SW 1271 (cell line): ENCODE data around the gene SSBP2.

Experiments used
- DNase-seq, 2 experiments: peaks; one replicate each; lab custom pipeline; 2025; lab: John Stamatoyannopoulos, UW

The SSBP2 gene

DNA sequence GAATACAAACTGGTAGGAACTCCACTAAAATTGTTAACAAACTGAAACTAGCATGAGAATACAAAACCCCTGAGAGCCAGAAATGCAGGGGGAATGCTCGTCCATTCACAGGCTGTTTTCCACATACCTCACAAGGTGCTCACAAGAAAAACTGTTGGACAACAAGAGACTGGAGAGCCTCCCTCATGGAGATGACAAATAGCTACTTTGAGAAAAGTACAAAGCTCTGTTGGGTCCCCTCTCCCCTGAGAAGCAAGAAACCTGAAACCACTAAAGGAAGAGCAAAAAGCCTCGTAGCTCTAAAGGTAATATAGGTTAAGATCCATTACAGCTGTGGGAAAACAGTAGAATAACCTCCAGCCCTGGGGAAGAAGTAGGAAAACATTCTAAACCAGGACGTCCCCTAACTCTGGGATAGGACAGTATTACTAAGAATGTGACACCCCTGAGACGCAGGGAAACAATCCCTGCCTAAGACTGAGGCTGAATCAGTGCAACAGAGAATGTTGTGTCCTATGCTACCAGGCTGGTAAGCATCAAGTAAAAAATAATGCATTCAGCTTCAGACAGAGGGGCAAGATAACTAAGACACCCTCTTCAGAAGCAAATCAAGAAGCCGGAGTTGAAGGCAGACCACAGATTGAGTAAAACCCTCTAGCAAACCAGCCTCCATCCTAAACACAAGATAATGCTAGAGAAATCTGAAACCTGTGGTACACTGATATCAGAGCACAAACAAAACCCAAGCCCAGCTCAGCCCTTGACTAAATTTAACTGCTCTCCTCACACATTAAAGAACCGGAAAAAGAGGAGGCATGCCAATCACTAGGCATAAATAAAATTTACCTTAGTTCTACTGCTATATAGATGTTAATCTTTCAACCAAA lies 160.2 kb downstream of the SSBP2 start:
- no peak for DNase-seq

DNA sequence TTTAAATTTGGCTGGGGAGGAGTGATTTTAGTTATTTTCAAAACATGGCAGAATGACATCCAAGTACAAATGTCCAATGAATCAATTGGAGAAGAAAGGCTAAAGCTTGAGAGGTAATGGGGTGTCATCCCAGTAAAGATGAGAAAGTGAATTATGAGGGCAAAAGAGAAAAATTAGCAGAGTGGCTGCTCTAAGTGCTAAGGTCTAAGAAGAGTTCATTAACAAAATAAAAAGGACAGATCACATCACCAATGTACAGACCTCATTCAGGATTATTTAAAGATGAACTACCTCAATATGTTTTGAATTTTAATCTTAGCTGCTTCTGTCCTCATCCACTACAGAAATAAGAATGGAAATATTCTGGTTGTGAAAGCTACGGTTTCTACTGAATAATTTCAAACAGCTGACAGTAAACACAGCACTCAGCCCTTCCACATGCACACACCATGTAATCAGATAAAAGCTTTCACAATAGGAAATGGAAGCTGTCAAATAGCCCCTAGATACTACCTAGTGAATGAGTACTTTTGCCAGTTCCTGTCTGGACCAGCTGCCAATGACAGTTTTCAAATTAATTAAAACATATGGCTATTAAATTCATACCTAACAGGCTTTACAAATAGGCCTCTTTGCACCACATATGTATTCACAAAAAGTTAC lies 171.5 kb downstream of the SSBP2 start:
- no peak for DNase-seq

DNA sequence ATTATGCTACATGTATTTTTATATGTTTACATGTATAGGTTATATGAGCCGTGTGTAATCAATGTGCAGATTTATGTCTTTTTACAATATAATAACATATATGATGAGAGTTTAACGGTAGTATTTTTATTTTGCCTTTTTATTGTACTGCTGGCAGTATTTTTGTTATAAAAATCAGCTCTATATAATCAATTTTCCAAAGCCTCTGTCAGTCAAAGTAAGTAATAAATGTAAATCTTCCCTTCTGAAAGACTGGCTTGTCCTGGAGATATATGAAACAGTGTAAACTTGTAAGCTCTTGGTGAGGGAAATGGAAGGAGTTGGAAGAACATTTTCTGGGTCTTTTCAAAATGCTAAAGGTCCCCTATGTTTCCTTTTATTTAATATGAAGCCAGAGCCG lies 173.8 kb downstream of the SSBP2 start:
- no peak for DNase-seq

DNA sequence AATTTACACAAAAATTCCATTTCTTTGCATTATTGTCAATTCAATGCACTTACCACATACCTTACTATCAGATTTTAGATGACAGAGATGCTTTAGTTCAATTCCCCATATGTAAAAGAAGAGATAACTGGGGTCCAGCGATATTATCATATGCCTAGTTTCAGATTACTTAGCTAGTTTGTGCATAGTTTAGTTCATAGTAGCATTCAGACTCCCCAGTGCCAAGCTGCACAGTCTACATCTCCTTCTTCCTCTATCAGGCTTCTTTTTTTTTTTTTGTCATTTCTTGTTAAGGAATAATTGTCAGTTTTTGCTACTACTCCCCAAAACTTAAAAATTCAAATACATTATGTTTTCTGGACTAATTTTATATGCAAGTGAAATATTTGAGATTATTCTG lies 175.0 kb downstream of the SSBP2 start:
- DNase-seq: no peak

DNA sequence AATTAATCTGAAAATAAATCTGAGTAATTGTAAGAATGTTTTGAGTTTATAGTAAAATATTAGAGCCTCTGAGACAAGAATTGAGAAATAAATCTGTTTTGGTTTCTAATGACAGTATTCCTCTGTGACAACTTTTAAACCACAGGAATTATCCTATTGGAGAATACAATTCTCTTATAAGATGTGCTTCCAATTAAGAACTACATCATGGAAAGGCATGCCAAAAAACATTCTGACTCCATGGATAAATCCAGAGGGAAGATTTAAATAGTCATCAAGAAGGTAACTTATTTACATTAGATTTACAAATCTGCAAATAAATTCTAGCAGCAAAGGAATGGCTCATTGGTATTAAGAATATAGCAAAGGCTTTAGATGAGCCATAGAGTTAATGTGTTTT lies 178.7 kb downstream of the SSBP2 start:
- DNase-seq: no peak

DNA sequence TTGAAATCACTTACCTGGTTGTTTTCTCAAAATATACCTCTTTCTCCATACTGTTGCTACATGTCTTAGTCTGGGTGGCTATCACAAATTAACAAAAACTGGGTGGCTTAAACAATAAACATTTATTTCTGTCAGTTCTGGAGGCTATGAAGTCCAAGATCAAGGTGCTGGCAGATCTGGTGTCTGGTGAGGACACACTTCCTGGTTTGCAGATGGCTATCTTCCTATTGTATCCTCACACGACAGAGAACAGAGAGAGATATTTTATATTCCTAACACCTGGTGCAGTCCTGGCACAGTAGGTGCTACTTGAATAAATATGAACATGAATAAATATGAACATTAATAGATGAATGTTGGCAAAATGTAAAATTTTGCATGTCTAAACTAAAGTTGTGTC lies 192.7 kb downstream of the SSBP2 start:
- no peak for DNase-seq

DNA sequence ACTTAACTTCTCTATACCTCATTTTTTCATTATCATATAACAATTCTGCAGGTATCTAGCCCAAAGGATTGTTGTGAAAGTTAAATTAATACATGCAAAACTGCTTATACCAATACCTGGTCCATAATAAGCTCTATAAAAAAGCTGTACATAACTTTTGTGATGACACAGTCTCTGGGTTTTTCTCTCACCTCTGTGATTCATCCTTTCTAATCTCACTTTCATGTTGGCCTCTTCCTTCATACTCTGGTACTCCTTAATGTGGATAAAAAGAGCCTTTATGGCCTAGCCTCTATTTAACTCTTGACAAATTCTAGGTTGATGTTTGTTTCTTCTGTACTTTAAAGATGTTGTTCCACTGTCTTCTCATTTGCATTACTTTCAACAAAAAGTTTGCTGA lies 194.1 kb downstream of the SSBP2 start:
- no peak for DNase-seq

DNA sequence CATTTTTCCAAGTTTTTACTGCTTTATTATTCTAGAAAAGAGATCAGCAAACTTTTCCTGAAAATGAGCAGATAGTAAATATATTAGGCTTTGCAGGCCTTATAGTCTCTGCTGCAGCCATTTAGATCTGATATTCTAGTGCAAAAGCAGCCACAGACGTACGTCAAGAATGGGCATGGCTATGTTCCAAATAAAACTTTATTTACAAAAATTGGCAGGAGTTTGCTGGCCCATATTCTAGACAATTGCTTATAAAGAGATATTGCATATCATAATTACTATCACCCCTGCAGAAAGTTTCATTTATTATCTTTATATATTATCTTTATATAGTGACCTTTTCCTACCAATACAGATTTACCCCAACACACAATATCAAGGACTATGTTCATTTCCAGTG lies 195.0 kb downstream of the SSBP2 start:
- DNase-seq: no peak

DNA sequence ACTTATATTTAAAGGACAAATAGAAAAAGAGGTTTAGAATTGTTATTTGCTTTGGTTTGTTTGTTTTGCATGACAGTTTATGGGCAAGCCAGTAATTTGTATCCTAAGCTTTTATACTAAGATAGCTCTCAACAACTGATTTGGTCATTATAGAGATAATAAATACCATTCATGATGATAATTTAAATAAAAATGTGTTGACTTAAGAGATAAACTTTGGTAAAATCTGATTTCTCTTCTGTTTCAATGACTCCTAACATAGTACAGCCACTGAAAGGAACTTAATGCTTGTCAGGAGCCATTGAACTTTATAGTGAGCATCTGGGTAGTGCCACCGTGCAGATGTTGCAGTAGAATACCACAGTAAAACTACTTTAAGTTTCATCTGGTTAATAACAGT lies 196.2 kb downstream of the SSBP2 start:
- DNase-seq: no peak

DNA sequence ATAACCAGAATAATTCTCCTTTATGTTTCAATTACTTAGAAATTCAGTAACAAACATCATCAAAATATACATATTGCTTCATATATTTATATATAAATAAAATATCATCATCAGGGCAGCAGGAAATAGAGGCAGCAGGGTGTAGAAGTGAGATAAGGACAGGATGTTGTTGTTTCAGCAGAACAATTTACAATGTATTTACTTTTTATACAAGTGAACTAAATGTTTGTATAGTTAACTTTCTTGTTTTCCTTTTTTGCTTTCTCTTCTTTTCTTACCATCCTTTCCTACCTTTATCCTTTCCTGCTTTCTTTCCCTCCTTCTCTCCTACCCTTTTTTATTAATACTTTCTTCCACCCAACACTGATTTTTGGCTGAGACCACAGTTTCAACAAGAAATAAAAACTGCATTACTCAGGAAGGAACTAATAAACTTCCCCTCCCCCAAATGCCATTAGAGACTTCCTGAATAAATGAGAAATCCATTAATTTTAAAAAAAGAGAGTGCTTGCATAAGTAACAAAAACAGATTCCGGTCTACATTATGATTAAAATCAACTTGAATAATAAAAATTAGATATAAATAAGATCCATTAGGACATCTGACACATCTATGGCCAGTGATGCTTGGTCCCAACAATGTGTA lies 197.2 kb downstream of the SSBP2 start:
- no peak for DNase-seq

DNA sequence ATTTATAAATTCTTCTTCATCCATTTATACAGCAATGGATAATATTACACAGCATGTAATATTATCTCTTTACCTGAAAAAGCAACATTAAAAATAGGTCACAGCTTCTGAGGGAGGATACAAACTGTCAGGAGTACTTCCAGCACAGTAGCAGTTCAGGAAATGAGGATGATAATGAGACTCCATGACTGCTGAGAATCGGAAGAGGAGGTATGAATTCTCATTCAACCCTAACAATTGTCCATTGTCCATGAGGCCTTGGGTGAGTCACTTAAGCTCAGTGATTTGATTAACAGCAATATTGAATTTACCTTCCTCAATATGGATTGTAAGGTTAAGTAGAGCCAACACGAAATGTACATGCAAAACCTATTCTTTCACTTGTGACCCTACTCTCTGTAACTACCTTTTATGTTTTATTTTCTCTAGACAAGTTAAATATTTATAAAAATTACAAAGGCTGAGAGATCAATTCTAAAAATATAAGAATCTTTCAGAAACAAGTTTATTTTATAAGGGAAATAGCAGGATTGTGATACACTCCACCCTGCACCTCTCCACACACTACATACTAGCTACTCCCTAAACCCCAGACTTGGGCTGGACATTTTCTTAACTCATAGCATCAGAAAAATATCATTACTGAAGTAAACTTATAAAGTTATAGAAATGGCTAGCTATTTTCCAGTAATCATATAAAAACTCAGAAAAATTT lies 197.9 kb downstream of the SSBP2 start:
- peak in 1 of 2 experiments; percentile 27 for DNase-seq

DNA sequence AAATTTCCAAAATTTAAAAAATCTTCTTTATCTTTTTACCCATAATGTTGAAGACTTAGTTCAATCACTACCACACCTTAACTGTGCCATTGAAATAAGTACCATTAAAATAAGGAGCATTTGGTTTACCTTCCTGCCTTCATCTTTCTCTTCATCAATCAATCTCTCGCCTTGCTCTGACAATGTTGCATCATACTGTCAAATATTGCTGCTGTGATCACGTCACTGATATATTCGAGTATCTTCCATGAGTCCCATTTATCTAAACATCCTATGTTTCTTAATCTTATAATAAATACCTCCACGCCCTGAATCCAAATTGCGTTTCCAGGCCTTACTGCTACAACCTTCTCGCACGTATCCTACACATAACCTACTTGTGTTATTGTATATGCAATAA lies 201.8 kb downstream of the SSBP2 start:
- no peak for DNase-seq

DNA sequence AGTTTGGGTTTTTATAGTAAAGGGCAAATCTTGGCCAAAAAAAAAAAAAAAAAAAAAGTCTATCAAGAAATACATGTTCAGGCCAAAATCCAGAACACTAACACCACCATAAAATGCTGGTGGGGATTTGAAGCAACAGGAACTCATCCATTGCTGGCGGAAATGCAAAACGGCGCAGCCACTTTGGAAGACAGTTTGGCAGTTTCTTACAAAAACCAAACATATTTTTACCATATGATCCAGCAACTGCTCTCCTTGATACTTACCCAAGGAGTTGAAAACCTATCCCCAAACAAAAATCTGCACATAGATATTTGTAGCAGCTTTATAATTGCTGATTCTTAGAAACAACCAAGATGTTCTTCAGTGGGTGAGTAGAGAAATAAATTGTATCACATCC lies 203.9 kb downstream of the SSBP2 start:
- no peak for DNase-seq

DNA sequence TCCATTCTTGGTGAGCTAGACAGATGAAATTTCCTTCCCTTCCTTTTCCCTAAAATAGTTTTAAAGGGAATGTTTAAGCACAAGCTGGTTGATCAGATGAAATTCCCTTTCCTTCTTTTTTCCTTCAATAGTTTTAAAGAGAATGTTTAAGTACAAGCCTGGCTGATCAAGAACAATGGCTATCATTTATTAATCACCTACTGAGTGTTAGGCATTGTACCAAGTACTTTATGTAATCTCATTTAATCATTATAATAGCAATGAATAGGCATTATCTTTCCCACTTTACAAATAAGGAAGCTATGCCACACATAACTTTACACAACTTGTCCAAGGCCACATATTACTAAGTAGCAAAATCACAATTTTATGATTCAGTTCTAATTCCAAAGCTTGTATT lies 205.0 kb downstream of the SSBP2 start:
- no peak for DNase-seq

DNA sequence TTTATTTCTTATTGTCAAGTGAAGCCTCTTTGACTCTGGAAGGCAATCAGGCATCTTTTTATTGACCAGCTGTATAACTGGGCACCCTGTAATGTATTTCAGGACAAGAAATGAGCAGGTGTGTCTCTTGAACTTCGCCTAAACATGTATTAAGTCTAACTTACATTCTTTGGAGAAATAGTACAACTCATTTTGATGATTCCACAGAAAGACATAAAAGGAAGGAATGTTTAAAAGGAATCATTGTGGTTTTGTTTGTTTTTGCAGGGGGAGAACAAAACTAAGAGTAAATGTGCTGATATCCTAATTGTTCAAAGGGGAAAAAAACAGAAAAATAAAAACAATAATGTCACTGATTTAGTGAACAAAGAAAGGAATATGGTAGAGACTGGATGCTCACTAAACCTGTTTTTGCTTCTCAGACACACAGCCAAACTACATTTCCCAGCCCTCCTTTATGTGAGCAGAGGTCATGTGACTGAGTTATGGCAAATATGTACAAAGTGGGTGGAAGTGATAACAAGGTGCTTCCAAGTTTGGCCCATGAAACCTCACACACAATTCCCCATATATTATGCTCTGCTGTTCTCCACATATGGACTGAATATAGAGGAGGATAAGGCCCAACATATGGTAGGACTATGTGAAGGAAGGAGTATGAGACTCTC lies 206.4 kb downstream of the SSBP2 start:
- DNase-seq: no peak

DNA sequence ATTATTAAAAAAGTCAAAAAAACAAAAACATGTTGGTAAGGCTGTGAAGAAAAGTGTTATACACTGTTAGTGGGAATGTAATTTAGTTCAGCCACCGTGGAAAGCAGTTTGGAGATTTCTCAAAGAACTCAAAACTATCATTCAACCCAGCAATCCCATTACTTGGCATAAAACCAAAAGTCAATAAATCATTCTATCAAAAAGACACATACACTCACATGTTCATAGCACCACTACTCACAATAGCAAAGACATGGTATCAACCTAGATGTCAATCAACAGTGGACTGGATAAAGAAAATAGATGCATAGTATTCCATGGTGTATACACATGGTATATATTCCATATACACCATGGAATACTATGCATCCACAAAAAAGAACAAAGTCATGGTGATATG lies 208.7 kb downstream of the SSBP2 start:
- no peak for DNase-seq

DNA sequence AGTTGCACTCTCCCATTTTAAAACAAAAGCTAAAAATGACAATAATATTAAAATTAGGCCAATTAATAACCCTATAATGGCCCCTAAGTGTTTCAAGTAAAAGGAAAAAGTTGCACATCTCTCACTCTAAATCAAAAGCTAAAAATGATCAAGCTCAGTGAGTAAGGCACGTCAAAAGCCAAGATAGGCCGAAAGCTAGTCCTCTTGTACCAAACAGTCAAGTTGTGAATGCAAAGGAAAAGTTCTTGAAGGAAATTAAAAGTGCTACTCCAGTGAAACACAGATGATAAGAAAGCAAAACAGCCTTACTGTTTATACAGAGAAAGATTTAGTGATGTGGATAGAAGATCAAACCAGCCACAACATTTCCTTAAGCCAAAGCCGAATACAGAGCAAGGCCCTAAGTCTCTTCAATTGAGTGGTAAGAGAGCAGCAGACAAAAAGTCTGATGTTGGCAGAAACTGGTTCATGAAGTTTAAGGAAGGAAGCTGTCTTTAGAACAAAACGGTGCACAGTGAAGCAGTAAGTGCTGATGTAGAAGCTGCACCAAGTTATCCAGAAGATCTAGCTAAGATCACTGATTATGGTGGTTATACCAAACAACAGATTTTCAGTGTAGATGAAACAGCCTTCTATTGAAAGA lies 212.9 kb downstream of the SSBP2 start:
- DNase-seq: no peak

DNA sequence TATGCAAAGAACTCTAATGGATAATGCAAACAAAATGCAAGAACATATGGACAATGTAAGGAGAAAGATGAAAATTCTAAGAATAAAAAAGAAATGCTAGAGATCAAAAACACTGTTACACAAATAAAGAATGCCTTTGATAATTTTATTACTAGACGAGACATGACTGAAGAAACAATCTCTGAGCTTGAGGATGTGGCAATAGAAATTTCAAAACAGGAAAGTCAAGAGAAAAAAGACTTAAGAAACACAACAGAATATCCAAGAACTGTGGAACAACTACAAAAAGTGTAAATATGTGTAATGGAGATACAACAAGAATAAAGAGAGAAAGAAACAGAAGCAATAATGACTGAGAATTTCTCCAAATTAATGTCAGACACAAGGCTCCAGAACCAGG lies 216.5 kb downstream of the SSBP2 start:
- DNase-seq: no peak

DNA sequence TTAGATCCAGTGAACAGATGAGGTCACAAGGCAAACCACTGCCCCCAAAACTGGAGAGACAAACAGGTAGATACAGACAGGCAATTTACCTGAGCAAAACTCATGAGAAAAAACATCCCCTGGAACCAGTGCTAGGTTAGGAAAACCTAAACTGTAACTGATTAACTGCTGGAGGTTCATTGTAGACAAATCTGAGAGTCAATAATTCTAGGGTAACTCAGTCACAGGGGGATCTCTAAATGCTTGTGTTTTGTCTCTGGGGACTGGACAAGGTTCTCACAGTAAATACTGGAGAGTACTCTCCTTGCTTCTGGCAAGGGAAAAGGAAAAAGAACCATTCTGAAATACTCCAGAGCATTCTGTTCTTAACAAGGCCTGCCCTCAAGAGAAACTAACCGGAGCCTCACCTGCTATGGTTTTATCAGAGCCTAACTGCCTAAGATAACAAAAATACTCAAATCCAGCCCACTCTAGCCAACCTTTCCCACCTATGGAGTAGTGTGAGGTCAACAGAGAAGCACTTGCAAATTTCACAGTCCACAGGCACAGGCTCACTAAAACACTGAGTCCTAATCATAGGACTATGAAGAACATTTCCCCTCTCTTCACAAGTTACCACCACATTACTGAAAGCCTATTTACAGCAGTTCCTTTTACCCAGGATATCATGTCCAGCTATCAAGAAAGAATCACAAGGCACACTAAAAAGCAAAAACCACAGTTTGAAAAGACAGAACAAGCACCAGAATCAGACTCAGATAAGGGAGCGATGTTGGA lies 217.1 kb downstream of the SSBP2 start:
- no peak for DNase-seq

DNA sequence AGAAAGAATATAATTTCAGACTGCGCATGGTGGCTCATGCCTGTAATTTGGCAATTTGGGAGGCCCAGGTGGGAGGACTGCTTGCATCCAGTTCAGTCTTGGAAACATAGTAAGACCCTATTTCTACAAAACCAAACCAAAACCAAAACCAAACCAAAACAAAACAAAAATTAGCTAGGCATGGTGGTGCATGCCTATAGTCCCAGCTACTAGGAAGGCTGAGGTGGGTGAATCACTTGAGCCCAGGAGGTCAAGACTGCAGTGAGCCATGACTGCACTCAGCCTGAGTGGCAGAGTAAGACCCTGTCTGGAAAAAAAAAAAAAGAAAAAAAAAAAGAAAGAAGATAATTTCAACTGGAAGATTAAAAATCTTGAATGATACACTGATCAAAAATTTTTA lies 220.0 kb downstream of the SSBP2 start:
- DNase-seq: no peak

DNA sequence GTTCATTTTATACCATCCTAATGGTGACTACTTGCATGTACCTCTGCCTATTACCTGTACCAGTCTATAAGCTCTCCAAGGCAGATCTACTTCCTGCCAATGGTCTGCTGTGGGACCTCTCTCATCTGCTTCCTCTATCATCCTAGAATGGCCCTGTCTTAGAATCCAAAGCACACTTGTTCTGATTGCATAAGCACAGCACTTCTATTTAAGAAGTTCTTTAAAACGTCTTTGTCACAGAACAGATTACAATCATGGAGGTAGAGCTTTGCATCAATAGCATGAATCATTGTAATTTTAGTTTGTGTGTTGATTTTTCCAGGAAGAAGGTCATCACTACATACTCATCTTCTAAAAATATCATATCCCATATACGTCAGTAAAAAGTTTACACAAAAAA lies 225.2 kb downstream of the SSBP2 start:
- DNase-seq: no peak
